Measurements from ENCODE around the gene CREB3L2. TPM values are rescaled to one million over a fixed set of nuclear protein-coding genes. Genes with fewer than 3 reads are reported as not detected.

The CREB3L2 gene
- polyA plus RNA-seq, 1 experiment: 57.8 TPM

DNA sequence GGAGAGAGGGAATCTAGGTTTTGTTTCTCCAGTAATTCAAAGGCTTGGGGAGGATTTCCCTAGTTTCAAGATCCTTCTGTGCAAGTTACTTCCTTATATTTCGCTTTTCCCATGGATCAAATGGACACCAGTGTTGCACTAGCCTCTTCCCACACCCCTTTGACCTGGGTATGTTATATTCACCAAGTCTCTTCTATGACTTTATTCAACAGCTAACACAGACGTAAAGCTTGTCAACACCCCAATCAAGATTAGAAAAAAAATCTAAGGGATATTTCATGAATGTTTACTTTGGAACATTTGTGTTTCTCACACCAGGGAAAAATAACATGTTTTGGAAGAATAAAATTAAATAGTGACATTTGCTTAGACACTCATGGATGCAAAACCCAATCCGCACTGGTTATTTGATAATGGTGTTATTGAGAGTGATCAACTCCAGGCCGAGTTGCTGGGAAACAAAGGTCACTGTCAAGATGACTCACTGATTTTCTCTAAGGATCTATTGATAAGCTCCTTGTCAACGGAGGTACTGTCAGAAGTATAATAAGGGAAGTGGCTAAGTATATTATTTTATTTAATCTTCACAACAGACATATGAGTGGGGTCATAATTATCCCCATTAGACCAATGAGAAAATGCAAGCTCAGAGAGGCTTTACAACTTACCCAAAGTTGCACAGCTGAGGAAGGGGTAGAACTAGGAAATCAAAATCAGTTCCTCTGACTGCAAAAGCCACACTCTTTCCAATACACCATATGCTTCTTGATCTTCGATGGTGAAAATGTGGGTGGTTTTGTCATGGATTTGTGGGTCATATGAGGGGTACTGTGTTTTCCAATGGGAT, 52.2 kb downstream of the CREB3L2 start:
- TF ChIP-seq, protein P1, sequence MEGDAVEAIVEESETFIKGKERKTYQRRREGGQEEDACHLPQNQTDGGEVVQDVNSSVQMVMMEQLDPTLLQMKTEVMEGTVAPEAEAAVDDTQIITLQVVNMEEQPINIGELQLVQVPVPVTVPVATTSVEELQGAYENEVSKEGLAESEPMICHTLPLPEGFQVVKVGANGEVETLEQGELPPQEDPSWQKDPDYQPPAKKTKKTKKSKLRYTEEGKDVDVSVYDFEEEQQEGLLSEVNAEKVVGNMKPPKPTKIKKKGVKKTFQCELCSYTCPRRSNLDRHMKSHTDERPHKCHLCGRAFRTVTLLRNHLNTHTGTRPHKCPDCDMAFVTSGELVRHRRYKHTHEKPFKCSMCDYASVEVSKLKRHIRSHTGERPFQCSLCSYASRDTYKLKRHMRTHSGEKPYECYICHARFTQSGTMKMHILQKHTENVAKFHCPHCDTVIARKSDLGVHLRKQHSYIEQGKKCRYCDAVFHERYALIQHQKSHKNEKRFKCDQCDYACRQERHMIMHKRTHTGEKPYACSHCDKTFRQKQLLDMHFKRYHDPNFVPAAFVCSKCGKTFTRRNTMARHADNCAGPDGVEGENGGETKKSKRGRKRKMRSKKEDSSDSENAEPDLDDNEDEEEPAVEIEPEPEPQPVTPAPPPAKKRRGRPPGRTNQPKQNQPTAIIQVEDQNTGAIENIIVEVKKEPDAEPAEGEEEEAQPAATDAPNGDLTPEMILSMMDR (IDR thresholded peaks at IDR 0.05; ENCODE audit: low read depth, low read length): no peak
- H3K27me3 ChIP-seq (ENCODE audit: control insufficient read depth, insufficient read depth, low read length): no peaks in the 10 kb centered on the region
- H3K4me3 ChIP-seq (ENCODE audit: low read depth, low read length): no peak overlapping the region
- H3K9me3 ChIP-seq (ENCODE audit: control insufficient read depth, insufficient read depth, low read length): no peaks in the 10 kb centered on the region
- no peak for DNase-seq (ENCODE audit: low read depth, low spot score)
- ChIA-PET POLR2A (no interaction called here), CTCF (interaction anchor here (0.8 to 1.6 kb wide), 2 partner anchors 17 to 53 kb away, joined by 3 to 11 read pairs; partner anchors contain the start of gene CREB3L2)
- no peak overlapping the region for H3K27ac ChIP-seq (ENCODE audit: low read depth, low read length)

DNA sequence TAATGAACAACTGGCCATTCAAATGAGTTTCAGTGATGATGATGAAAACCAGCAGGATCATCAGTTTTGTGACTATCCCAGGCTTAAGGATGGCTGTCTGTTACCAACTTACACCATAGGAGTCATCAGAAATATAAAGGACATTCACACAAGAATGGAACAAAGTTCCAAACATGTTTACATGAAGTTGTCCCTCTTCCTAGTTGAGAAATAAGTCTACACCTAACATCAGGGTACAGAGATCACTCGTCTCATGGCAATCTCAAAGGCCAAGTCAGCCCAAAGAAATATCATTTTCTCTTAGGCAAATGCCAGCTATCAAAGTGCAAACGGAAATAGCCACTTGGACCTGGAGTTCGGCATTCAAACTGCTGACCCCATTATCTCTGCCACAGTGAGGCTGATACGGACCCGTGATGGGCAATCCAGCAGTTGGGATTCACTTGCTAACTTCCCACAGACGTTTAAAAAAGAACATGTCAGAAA, 53.0 kb downstream of the CREB3L2 start:
- no peak for DNase-seq (ENCODE audit: low read depth, low spot score)
- Histone ChIP-seq H3K4me3 (ENCODE audit: low read depth, low read length) (no peak overlapping the region), H3K27me3 (ENCODE audit: control insufficient read depth, insufficient read depth, low read length) (no peaks in the 10 kb centered on the region), H3K27ac (ENCODE audit: low read depth, low read length) (no peak overlapping the region), H3K9me3 (ENCODE audit: control insufficient read depth, insufficient read depth, low read length) (no peaks in the 10 kb centered on the region)
- TF ChIP-seq, protein P1 (IDR thresholded peaks at IDR 0.05; ENCODE audit: low read depth, low read length): no peak
- ChIA-PET CTCF (interaction anchor here (0.8 to 1.6 kb wide), 3 partner anchors 18 to 323 kb away, joined by 3 to 4 read pairs (median 3); partner anchors contain the start of gene CREB3L2), POLR2A (no interaction called here)

DNA sequence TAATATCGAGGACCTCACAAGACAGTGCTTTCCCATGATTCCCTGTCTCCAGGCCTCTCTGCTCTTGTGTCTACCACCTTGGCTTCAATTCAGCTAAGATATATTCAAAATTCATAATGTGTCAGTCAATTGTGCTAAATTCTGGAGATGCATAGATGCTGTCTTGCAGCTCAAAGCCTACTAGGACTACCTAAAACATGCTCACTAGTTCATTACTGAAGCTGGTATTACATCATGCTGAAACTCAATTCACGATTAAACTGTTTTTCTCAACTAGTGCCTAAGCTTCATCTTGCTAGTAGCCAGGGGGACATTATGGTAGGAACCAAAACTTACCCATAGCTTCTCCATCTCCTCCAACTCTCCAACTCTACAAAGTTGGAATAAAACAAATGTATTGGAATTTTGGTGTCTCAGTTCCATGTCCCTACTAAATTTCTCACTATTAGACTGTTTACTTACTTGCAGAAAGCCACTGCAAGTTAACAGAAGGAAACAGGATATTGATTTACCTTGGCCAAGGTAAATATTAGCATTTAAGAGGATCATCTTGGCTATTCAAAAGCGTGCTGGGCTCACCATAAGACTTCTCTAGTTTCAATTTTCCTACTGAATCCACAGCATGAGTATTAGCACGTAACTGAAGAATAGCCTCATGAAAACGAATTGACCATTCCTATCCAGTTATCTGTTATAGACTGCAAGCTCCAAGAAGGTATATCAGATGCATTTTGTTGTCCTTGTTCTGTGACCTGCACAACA, 53.6 kb downstream of the CREB3L2 start:
- Histone ChIP-seq H3K4me3 (ENCODE audit: low read depth, low read length) (no peak overlapping the region), H3K27me3 (ENCODE audit: control insufficient read depth, insufficient read depth, low read length) (no peaks in the 10 kb centered on the region), H3K27ac (ENCODE audit: low read depth, low read length) (no peak overlapping the region), H3K9me3 (ENCODE audit: control insufficient read depth, insufficient read depth, low read length) (no peaks in the 10 kb centered on the region)
- CTCF ChIA-PET: interaction anchor here (1.2 to 1.6 kb wide), 2 partner anchors 54 to 322 kb away, joined by 3 to 4 read pairs; partner anchors contain the start of gene CREB3L2
- POLR2A ChIA-PET: no interaction called here
- TF ChIP-seq, protein P1 (IDR thresholded peaks at IDR 0.05; ENCODE audit: low read depth, low read length): no peak
- no peak for DNase-seq (ENCODE audit: low read depth, low spot score)

DNA sequence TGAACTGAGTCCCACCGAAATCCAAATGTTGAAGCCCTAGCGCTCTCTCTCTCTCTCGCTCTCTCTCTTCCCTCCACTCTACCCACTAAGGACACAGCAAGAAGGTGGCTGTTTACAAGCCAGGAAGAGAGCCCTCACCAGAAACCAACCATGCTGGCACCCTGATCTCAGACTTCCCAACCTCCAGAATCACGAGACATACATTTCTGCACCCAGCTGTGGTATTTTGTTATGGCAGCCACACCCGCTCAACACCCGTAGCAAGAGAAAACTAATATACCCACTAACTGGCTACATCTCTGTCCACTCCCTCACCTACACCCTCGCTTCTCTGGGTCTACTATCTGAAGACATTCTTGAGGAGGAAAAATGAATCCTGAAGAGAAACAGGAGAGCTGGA, 54.8 kb downstream of the CREB3L2 start:
- H3K27me3 ChIP-seq (ENCODE audit: control insufficient read depth, insufficient read depth, low read length): no peaks in the 10 kb centered on the region
- CTCF ChIA-PET: interaction anchor here (1.5 to 1.6 kb wide), 2 partner anchors 55 kb away, joined by 4 read pairs; partner anchors contain the start of gene CREB3L2
- DNase-seq (ENCODE audit: low read depth, low spot score): no peak
- H3K9me3 ChIP-seq (ENCODE audit: control insufficient read depth, insufficient read depth, low read length): no peaks in the 10 kb centered on the region
- H3K27ac ChIP-seq (ENCODE audit: low read depth, low read length): no peak overlapping the region
- POLR2A ChIA-PET: no interaction called here
- TF ChIP-seq, protein P1 (IDR thresholded peaks at IDR 0.05; ENCODE audit: low read depth, low read length): no peak
- H3K4me3 ChIP-seq (ENCODE audit: low read depth, low read length): no peak overlapping the region

All from AG04450 (cell line).